Measurements from ENCODE around the gene PBX1. TPM values are rescaled to one million over a fixed set of nuclear protein-coding genes. Genes with fewer than 3 reads are reported as not detected.

The PBX1 gene
- total RNA-seq, 1 donor from 2014 or later: 37.4 TPM

GRCh38 chr1:164702216-164702615, 143.2 kb downstream of the PBX1 start:
- Histone ChIP-seq H3K27ac (no peak overlapping the region), H3K9me3 (no peaks in the 10 kb centered on the region), H3K36me3 (no peaks in the 10 kb centered on the region), H3K27me3 (no peaks in the 10 kb centered on the region), H3K4me1 (peaks cover 0 to 12% of the 10 kb centered on the region in 2 donors), H3K4me3 (no peak overlapping the region)
- DNase-seq (ENCODE audit: low spot score in 2 of 2): no peak
- intact Hi-C loops (cut with DNase I): loop anchor here (5.0 kb wide), 1 partner anchor 55 kb away; no protein-coding TSS in a partner anchor
- TF ChIP-seq, protein P1, sequence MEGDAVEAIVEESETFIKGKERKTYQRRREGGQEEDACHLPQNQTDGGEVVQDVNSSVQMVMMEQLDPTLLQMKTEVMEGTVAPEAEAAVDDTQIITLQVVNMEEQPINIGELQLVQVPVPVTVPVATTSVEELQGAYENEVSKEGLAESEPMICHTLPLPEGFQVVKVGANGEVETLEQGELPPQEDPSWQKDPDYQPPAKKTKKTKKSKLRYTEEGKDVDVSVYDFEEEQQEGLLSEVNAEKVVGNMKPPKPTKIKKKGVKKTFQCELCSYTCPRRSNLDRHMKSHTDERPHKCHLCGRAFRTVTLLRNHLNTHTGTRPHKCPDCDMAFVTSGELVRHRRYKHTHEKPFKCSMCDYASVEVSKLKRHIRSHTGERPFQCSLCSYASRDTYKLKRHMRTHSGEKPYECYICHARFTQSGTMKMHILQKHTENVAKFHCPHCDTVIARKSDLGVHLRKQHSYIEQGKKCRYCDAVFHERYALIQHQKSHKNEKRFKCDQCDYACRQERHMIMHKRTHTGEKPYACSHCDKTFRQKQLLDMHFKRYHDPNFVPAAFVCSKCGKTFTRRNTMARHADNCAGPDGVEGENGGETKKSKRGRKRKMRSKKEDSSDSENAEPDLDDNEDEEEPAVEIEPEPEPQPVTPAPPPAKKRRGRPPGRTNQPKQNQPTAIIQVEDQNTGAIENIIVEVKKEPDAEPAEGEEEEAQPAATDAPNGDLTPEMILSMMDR (IDR thresholded peaks at IDR 0.05): no peak

- H3K36me3 ChIP-seq: no peaks in the 10 kb centered on the region
- intact Hi-C loops (cut with DNase I): loop anchor here (5.0 kb wide), 1 partner anchor 55 kb away; no protein-coding TSS in a partner anchor
- DNase-seq (ENCODE audit: low spot score in 2 of 2): no peak
- no peak overlapping the region for H3K27ac ChIP-seq
- H3K4me3 ChIP-seq: no peak overlapping the region
- no peaks in the 10 kb centered on the region for H3K9me3 ChIP-seq
- H3K4me1 ChIP-seq: peaks cover 0 to 15% of the 10 kb centered on the region in 2 donors
- TF ChIP-seq, protein P1 (IDR thresholded peaks at IDR 0.05): no peak
- no peaks in the 10 kb centered on the region for H3K27me3 ChIP-seq
These were observed 143.7 kb downstream of the PBX1 start for GRCh38 chr1:164702664-164703063.

- Histone ChIP-seq H3K9me3 (no peaks in the 10 kb centered on the region), H3K27me3 (no peaks in the 10 kb centered on the region), H3K36me3 (no peaks in the 10 kb centered on the region), H3K27ac (no peak overlapping the region), H3K4me1 (peaks cover 0 to 23% of the 10 kb centered on the region in 2 donors), H3K4me3 (no peak overlapping the region)
- intact Hi-C loops (cut with DNase I): loop anchor here (5.0 kb wide), 1 partner anchor 56 kb away; no protein-coding TSS in a partner anchor
- TF ChIP-seq, protein P1 (IDR thresholded peaks at IDR 0.05): no peak
- DNase-seq (ENCODE audit: low spot score in 2 of 2): no peak
These were observed 144.5 kb downstream of the PBX1 start for GRCh38 chr1:164703463-164703862.

DNA sequence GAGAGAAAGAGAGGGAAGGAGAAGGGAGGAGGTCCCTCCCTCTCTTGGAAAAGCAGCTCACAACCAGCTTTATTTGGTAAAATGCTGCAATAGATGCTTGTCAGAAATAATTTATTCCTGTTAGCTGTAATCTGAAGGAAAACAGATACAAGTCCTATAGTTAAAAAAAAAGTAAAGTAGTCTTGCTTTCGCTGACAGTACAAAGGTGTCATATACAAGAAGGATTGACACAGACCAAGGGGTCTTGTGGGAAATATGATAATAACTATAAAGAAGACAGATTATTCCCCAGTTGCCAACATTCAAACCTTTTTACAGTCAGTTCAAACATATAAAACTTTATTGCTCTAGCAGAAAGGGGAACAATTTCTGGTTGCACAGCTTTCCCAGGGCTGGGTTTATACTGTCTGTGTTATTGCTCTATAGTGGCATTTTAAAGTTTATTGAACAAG, 145.0 kb downstream of the PBX1 start:
- TF ChIP-seq, protein P1 (IDR thresholded peaks at IDR 0.05): no peak
- no peak overlapping the region for H3K27ac ChIP-seq
- no peak for DNase-seq (ENCODE audit: low spot score in 2 of 2)
- H3K9me3 ChIP-seq: no peaks in the 10 kb centered on the region
- intact Hi-C loops (cut with DNase I): loop anchor here (1.0 to 5.0 kb wide), 2 partner anchors 57 to 146 kb away; no protein-coding TSS in a partner anchor
- no peaks in the 10 kb centered on the region for H3K36me3 ChIP-seq
- H3K4me1 ChIP-seq: peaks cover 0 to 28% of the 10 kb centered on the region in 2 donors
- H3K4me3 ChIP-seq: no peak overlapping the region
- H3K27me3 ChIP-seq: no peaks in the 10 kb centered on the region

DNA sequence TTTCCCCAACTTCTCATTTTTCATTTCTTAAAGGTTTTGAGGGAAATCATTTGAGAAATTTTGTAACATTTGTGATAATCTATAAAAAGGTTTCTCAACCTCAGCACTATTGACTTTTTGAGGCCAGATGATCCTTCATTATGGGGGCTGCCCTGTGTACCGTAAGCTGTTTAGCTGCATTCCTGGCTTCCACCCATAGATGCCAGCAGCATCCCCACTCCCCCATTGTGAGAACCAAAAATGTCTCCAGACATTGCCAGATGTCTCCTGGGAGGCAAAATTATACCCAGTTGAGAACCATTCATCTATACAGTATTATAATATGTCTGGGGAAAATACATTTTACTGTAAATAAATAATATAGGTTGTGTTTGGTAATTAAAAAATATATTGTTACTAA, 146.0 kb downstream of the PBX1 start:
- TF ChIP-seq, protein P1 (IDR thresholded peaks at IDR 0.05): no peak
- Histone ChIP-seq H3K36me3 (no peaks in the 10 kb centered on the region), H3K9me3 (no peaks in the 10 kb centered on the region), H3K27ac (no peak overlapping the region), H3K4me1 (peaks cover 0 to 31% of the 10 kb centered on the region in 2 donors), H3K4me3 (no peak overlapping the region), H3K27me3 (no peaks in the 10 kb centered on the region)
- intact Hi-C loops (cut with DNase I): loop anchor here (1.0 to 5.0 kb wide), 3 partner anchors 58 to 147 kb away; no protein-coding TSS in a partner anchor
- no peak for DNase-seq (ENCODE audit: low spot score in 2 of 2)

Measured in ascending aorta (tissue), 2 donors.